ENCODE results near the gene USP44. TPM values are rescaled to one million over a fixed set of nuclear protein-coding genes. Genes with fewer than 3 reads are reported as not detected.

USP44 gene
- polyA plus RNA-seq, 1 experiment: 62.0 TPM

GRCh38 chr12:95518944-95519343 is 32.3 kb downstream of the USP44 start:
- POLR2A ChIA-PET: no interaction called here
- TF ChIP-seq CTCF (IDR thresholded peaks at IDR 0.05; ENCODE audit: low read depth, low read length): no peak
- CTCF ChIA-PET: interaction anchor here (2.6 to 2.7 kb wide), 2 partner anchors 15 to 56 kb away, joined by 14 to 20 read pairs; no protein-coding TSS in a partner anchor
- Histone ChIP-seq H3K4me3 (ENCODE audit: low read depth, low read length) (no peak overlapping the region), H3K27ac (ENCODE audit: low read depth, low read length) (no peak overlapping the region), H3K27me3 (ENCODE audit: control insufficient read depth, insufficient read depth, low read length) (no peaks in the 10 kb centered on the region), H3K9me3 (ENCODE audit: control insufficient read depth, insufficient read depth, low read length) (no peaks in the 10 kb centered on the region)
- no peak for DNase-seq (ENCODE audit: low read depth, low spot score)

GRCh38 chr12:95517246-95517645 is 34.0 kb downstream of the USP44 start:
- H3K27me3 ChIP-seq (ENCODE audit: control insufficient read depth, insufficient read depth, low read length): no peaks in the 10 kb centered on the region
- POLR2A ChIA-PET: no interaction called here
- DNase-seq (ENCODE audit: low read depth, low spot score): no peak
- CTCF ChIA-PET: interaction anchor here (0.6 to 2.7 kb wide), 4 partner anchors 15 to 262 kb away, joined by 3 to 20 read pairs (median 9); no protein-coding TSS in a partner anchor
- H3K4me3 ChIP-seq (ENCODE audit: low read depth, low read length): no peak overlapping the region
- H3K9me3 ChIP-seq (ENCODE audit: control insufficient read depth, insufficient read depth, low read length): no peaks in the 10 kb centered on the region
- H3K27ac ChIP-seq (ENCODE audit: low read depth, low read length): no peak overlapping the region
- TF ChIP-seq CTCF (IDR thresholded peaks at IDR 0.05; ENCODE audit: low read depth, low read length): no peak

GRCh38 chr12:95516757-95517156 is 34.5 kb downstream of the USP44 start:
- Histone ChIP-seq H3K4me3 (ENCODE audit: low read depth, low read length) (no peak overlapping the region), H3K9me3 (ENCODE audit: control insufficient read depth, insufficient read depth, low read length) (no peaks in the 10 kb centered on the region), H3K27me3 (ENCODE audit: control insufficient read depth, insufficient read depth, low read length) (no peaks in the 10 kb centered on the region), H3K27ac (ENCODE audit: low read depth, low read length) (no peak overlapping the region)
- no peak for DNase-seq (ENCODE audit: low read depth, low spot score)
- no peak for TF ChIP-seq CTCF (IDR thresholded peaks at IDR 0.05; ENCODE audit: low read depth, low read length)
- ChIA-PET POLR2A (interaction anchor here (0.5 to 0.6 kb wide), 2 partner anchors 17 to 57 kb away, joined by 4 to 6 read pairs; no protein-coding TSS in a partner anchor), CTCF (interaction anchor here (0.6 to 2.7 kb wide), 4 partner anchors 16 to 262 kb away, joined by 3 to 20 read pairs (median 9); no protein-coding TSS in a partner anchor)

GRCh38 chr12:95515197-95515596 is 36.1 kb downstream of the USP44 start:
- H3K9me3 ChIP-seq (ENCODE audit: control insufficient read depth, insufficient read depth, low read length): no peaks in the 10 kb centered on the region
- no peaks in the 10 kb centered on the region for H3K27me3 ChIP-seq (ENCODE audit: control insufficient read depth, insufficient read depth, low read length)
- CTCF ChIA-PET: interaction anchor here (1.1 kb wide), 1 partner anchor 19 kb away, joined by 4 read pairs; no protein-coding TSS in a partner anchor
- H3K4me3 ChIP-seq (ENCODE audit: low read depth, low read length): no peak overlapping the region
- POLR2A ChIA-PET: interaction anchor here (0.5 to 0.6 kb wide), 2 partner anchors 37 to 272 kb away, joined by 3 to 7 read pairs; no protein-coding TSS in a partner anchor
- no peak for TF ChIP-seq CTCF (IDR thresholded peaks at IDR 0.05; ENCODE audit: low read depth, low read length)
- no peak overlapping the region for H3K27ac ChIP-seq (ENCODE audit: low read depth, low read length)
- DNase-seq (ENCODE audit: low read depth, low spot score): no peak

GRCh38 chr12:95513599-95513998 is 37.7 kb downstream of the USP44 start:
- ChIA-PET CTCF (no interaction called here), POLR2A (no interaction called here)
- Histone ChIP-seq H3K4me3 (ENCODE audit: low read depth, low read length) (no peak overlapping the region), H3K9me3 (ENCODE audit: control insufficient read depth, insufficient read depth, low read length) (no peaks in the 10 kb centered on the region), H3K27me3 (ENCODE audit: control insufficient read depth, insufficient read depth, low read length) (no peaks in the 10 kb centered on the region), H3K27ac (ENCODE audit: low read depth, low read length) (no peak overlapping the region)
- DNase-seq (ENCODE audit: low read depth, low spot score): no peak
- no peak for TF ChIP-seq CTCF (IDR thresholded peaks at IDR 0.05; ENCODE audit: low read depth, low read length)
